K562 (cell line): ENCODE data around the gene GPC3. TPM values are rescaled to one million over a fixed set of nuclear protein-coding genes. Genes with fewer than 3 reads are reported as not detected.

Source experiments
- ATAC-seq: fragments of 200-7000 bp; cut with Tn5 transposase; 3 replicates; pipeline ENCODE4 v1.9.1; 2020; ENCODE audit warnings: moderate library complexity
- BruUV-seq: library from RNA; stranded (reverse); fragments of 400-500 nt; replicated peaks from 2 replicates; lab custom pipeline; 2021; lab: Mats Ljungman, UMichigan
- CTCF ChIA-PET: fragments of 300-600 bp; formaldehyde crosslinking; extraction: SDS; loops from one replicate; lab custom pipeline; 2021; ENCODE audit warnings: low intra/inter-chr PET ratio; lab: Yijun Ruan, JAX
- POLR2A ChIA-PET: fragments of 300-600, 350-650 bp; sonication (Branson Sonifier 250); formaldehyde crosslinking; extraction: SDS; loops from one replicate; lab custom pipeline; 2021; ENCODE audit warnings: antibody characterized with exemption, inconsistent platforms; lab: Yijun Ruan, JAX
- DNase-seq, 4 experiments: peaks; one replicate each; pipeline versions ENCODE4 v3.0.0 to v3.0.0-alpha.2; 2011 to 2018; ENCODE audit warnings: low spot score in 3 of 4, mixed read lengths in 3 of 4; ENCODE audit errors: extremely low read depth in 1 of 4
- FAIRE-seq: peaks from 2 replicates; lab custom pipeline; 2011; peaks lifted over from hg19 to GRCh38; lab: Jason Lieb, UNC
- H2AFZ ChIP-seq: 2 replicates; pipeline ENCODE4 v1.6.0; 2011; ENCODE audit warnings: low read depth, low read length, control low read depth, inconsistent platforms
- H3K27ac ChIP-seq: fragments of 200-600 bp; 3 replicates; pipeline ENCODE4 v1.8.0; 2011; ENCODE audit warnings: low read depth, mild to moderate bottlenecking, control low read depth, inconsistent platforms, low read length, moderate library complexity, mixed read lengths; ENCODE audit errors: extremely low read depth
- H3K27me3 ChIP-seq, 2 experiments: fragments of 300-600 bp in 1 of 2; 2 replicates in 1 of 2; 3 replicates in 1 of 2; pipeline versions ENCODE4 v1.6.0 to v1.8.0; 2011; ENCODE audit warnings: inconsistent platforms in 2 of 2, low read length in 2 of 2, mild to moderate bottlenecking in 1 of 2, mixed read lengths in 1 of 2, moderate library complexity in 1 of 2; ENCODE audit not compliant: control insufficient read depth in 2 of 2, insufficient read depth in 2 of 2
- H3K36me3 ChIP-seq: fragments of 300-600 bp; 3 replicates; pipeline ENCODE4 v1.8.0; 2011; ENCODE audit warnings: mild to moderate bottlenecking, low read length, inconsistent platforms; ENCODE audit not compliant: control insufficient read depth, insufficient read depth
- H3K4me1 ChIP-seq, 2 experiments: fragments of 200-600 bp in 1 of 2; replicated peaks in 1 of 2; 2 replicates in 1 of 2; 3 replicates in 1 of 2; pipeline versions ENCODE4 v1.5.1 to v1.8.0; 2011; ENCODE audit warnings: inconsistent platforms in 2 of 2, low read length in 2 of 2, mild to moderate bottlenecking in 1 of 2, mixed read lengths in 1 of 2, moderate library complexity in 1 of 2; ENCODE audit not compliant: control insufficient read depth in 2 of 2, insufficient read depth in 2 of 2
- H3K4me2 ChIP-seq: 2 replicates; pipeline ENCODE4 v1.6.1; 2011; ENCODE audit warnings: low read length, control low read depth, inconsistent platforms, mixed read lengths; ENCODE audit not compliant: insufficient read depth
- H3K4me3 ChIP-seq: fragments of 200-600 bp; sonication (generic), shearing (Covaris generic); 2 replicates; pipeline ENCODE4 v1.5.1; 2016; ENCODE audit warnings: control low read depth, inconsistent platforms
- H3K79me2 ChIP-seq: fragments of 200-600 bp; 3 replicates; pipeline ENCODE4 v1.8.0; 2011; ENCODE audit warnings: low read length, inconsistent platforms; ENCODE audit not compliant: control insufficient read depth, insufficient read depth
- H3K9ac ChIP-seq, 2 experiments: 2 replicates each; pipeline versions ENCODE4 v1.6.0 to v1.6.1; 2011; ENCODE audit warnings: low read depth in 2 of 2, low read length in 2 of 2, control low read depth in 1 of 2, inconsistent platforms in 1 of 2, mild to moderate bottlenecking in 1 of 2, mixed read lengths in 1 of 2; ENCODE audit not compliant: insufficient read depth in 1 of 2
- H3K9me1 ChIP-seq: one replicate; pipeline ENCODE4 v1.6.0; 2011; ENCODE audit warnings: inconsistent platforms, mild to moderate bottlenecking, low read length, moderate library complexity; ENCODE audit not compliant: control insufficient read depth, insufficient read depth
- H3K9me3 ChIP-seq: replicated peaks from 2 replicates; pipeline ENCODE4 v1.5.1; 2011; ENCODE audit warnings: low read depth, low read length, inconsistent platforms; ENCODE audit not compliant: control insufficient read depth, insufficient read depth
- H4K20me1 ChIP-seq: replicated peaks from 2 replicates; pipeline ENCODE4 v1.6.1; 2011; ENCODE audit warnings: low read length, inconsistent platforms, mixed read lengths; ENCODE audit not compliant: control insufficient read depth, insufficient read depth
- ASH1L ChIP-seq: fragments of 450-650 bp; IDR thresholded peaks from 2 replicates; pipeline ENCODE4 v1.6.1; 2018; ENCODE audit warnings: borderline replicate concordance, mild to moderate bottlenecking, low read depth; ENCODE audit not compliant: partially characterized antibody
- MCM5 ChIP-seq: fragments of 450-650 bp; IDR thresholded peaks from 2 replicates; pipeline ENCODE4 v1.6.1; 2016; ENCODE audit warnings: low read depth
- POLR2AphosphoS5 ChIP-seq: IDR thresholded peaks from 2 replicates; pipeline ENCODE4 v1.6.1; 2011; ENCODE audit warnings: mild to moderate bottlenecking, low read depth, low read length, moderate library complexity; ENCODE audit not compliant: control insufficient read depth, insufficient read depth
- PPARD ChIP-seq: fragments of 250-450 bp; sonication (Bioruptor Pico); IDR thresholded peaks from 2 replicates; pipeline ENCODE4 v1.8.0; 2022; ENCODE audit warnings: inconsistent platforms, mild to moderate bottlenecking, moderate library complexity
- PREB ChIP-seq: sonication (generic); formaldehyde crosslinking; IDR thresholded peaks from 2 replicates; pipeline ENCODE4 v1.8.1; 2023; ENCODE audit warnings: mild to moderate bottlenecking, missing genetic modification reagents
- PTBP1 ChIP-seq: fragments of 200-400 bp; formaldehyde crosslinking; IDR thresholded peaks from 2 replicates; pipeline ENCODE4 v1.6.1; 2017; ENCODE audit warnings: low read depth, low read length
- PTTG1 ChIP-seq: fragments of 450-650 bp; IDR thresholded peaks from 2 replicates; pipeline ENCODE4 v1.6.1; 2016; ENCODE audit warnings: low read depth, mild to moderate bottlenecking, missing genetic modification characterization, missing compliant biosample characterization
- RBM39 ChIP-seq: fragments of 200-400 bp; formaldehyde crosslinking; optimal IDR thresholded peaks from 2 replicates; pipeline ENCODE3; 2018; ENCODE audit warnings: low read depth, low read length
- SLC30A9 ChIP-seq: fragments of 250-450 bp; sonication (Bioruptor Pico); IDR thresholded peaks from 2 replicates; pipeline ENCODE4 v1.8.0; 2022; ENCODE audit warnings: mild to moderate bottlenecking, moderate library complexity
- SRSF9 ChIP-seq: fragments of 200-400 bp; formaldehyde crosslinking; IDR thresholded peaks from 2 replicates; pipeline ENCODE4 v1.6.1; 2017; ENCODE audit warnings: low read depth, low read length, borderline replicate concordance
- ZBTB2 ChIP-seq: fragments of 450-650 bp; IDR thresholded peaks from 2 replicates; pipeline ENCODE4 v1.6.1; 2016; ENCODE audit warnings: antibody characterized with exemption
- ZEB2 ChIP-seq: fragments of 450-650 bp; IDR thresholded peaks from 2 replicates; pipeline ENCODE4 v1.6.1; 2016
- ZKSCAN1 ChIP-seq: fragments of 150-350 bp; IDR thresholded peaks from 2 replicates; pipeline ENCODE4 v1.6.1; 2016; ENCODE audit warnings: low read depth, low read length
- ZNF134 ChIP-seq: fragments of 250-450 bp; sonication (Bioruptor Pico); conservative IDR thresholded peaks from 2 replicates; pipeline ENCODE4 v1.4.0; 2020
- WGBS: fragments of 100-300 bp; shearing (Covaris generic); methylation state at CpG from one replicate; pipeline ENCODE4 v1.1.6; 2016; ENCODE audit warnings: low coverage, mixed read lengths; ENCODE audit not compliant: insufficient coverage; ENCODE audit errors: missing lambda C conversion rate; 5-methylcytosine and 5-hydroxymethylcytosine counted together
- in situ Hi-C: fragments of 300-500 bp; cut with MboI; formaldehyde crosslinking; loops from 4 replicates; pipeline ENCODE4 v1.15.0; 2018; ENCODE audit warnings: inconsistent platforms, mixed read lengths
- intact Hi-C: fragments of 100-400 bp; cut with micrococcal nuclease; formaldehyde crosslinking; loops from 2 replicates; pipeline ENCODE4 v1.14.2; 2022
- polyA plus RNA-seq, 8 experiments: library from polyadenylated mRNA; depleted of rRNA in 4 of 8; stranded (reverse) in 5 of 8; unstranded in 3 of 8; fragments of >200 nt; fragmentation: Nextera tagmentation in 2 of 8; fragmentation: Illumina TruSeq in 1 of 8; extraction: Ambion mirVana in 2 of 8; extraction: Trizol in 1 of 8; gene quantifications; 2 replicates each; pipeline versions ENCODE4 v1.2.1 to v1.2.3, GENCODE V29; 2011 to 2014; ENCODE audit warnings: inconsistent platforms in 1 of 8, missing spikeins in 1 of 8
- total RNA-seq, 7 experiments: library from RNA; depleted of rRNA in 6 of 7; stranded (reverse); fragments of >200 nt in 6 of 7; fragmentation: Illumina TruSeq in 2 of 7; extraction: Trizol in 2 of 7; gene quantifications; 2 replicates each; pipeline versions ENCODE4 v1.2.1 to v1.2.3, GENCODE V29; 2011 to 2021; ENCODE audit warnings: low replicate concordance in 1 of 7

The GPC3 gene
- total and polyA plus RNA-seq, 9 of the 15 experiments (the other 6 are each of a cell fraction or from before 2014, with no cell fraction given): 0.42 TPM; not detected in 8

- ChIA-PET POLR2A (no interaction called here), CTCF (no interaction called here)
- Histone ChIP-seq H3K4me1 (no peaks in the 10 kb centered on the region), H3K4me3 (no peak overlapping the region), H3K4me2 (no peak overlapping the region), H2AFZ (no peak overlapping the region), H3K36me3 (no peaks in the 10 kb centered on the region), H3K79me2 (no peaks in the 10 kb centered on the region), H3K9me1 (no peaks in the 10 kb centered on the region), H3K9ac (no peak overlapping the region), H3K27me3 (no peaks in the 10 kb centered on the region), H3K27ac (no peak overlapping the region), H4K20me1 (no peaks in the 10 kb centered on the region), H3K9me3 (no peaks in the 10 kb centered on the region)
- TF ChIP-seq SRSF9 (no peak), PPARD (CRISPR knock-in tag) (no peak)
- no peak for FAIRE-seq
- WGBS: 0% methylated on average over 2 of the region's 2 CpGs
- intact Hi-C loops: no loop called here
- no peak for ATAC-seq
- in situ Hi-C loops: no loop called here
- BruUV-seq: no TSS peak
- DNase-seq: no peak
Observed at GRCh38 chrX:133726642-133727041, 258.8 kb downstream of the GPC3 start.

GRCh38 chrX:133726211-133726630, 259.2 kb downstream of the GPC3 start:
- Histone ChIP-seq H3K36me3 (no peaks in the 10 kb centered on the region), H3K9me1 (no peaks in the 10 kb centered on the region), H3K9me3 (no peaks in the 10 kb centered on the region), H3K79me2 (no peaks in the 10 kb centered on the region), H3K4me2 (no peak overlapping the region), H3K27me3 (no peaks in the 10 kb centered on the region), H3K4me1 (no peaks in the 10 kb centered on the region), H3K27ac (no peak overlapping the region), H3K4me3 (no peak overlapping the region), H2AFZ (no peak overlapping the region), H4K20me1 (no peaks in the 10 kb centered on the region), H3K9ac (no peak overlapping the region)
- no peak for ATAC-seq
- ChIA-PET CTCF (no interaction called here), POLR2A (no interaction called here)
- in situ Hi-C loops (no loop called here), intact Hi-C loops (no loop called here)
- BruUV-seq: no TSS peak
- no peak for FAIRE-seq
- 0% methylated on average over 1 of the region's 2 CpGs for whole genome bisulfite sequencing
- DNase-seq: no peak
- TF ChIP-seq ZEB2 (no peak), PTBP1 (no peak), MCM5 (no peak), ZKSCAN1 (no peak), PREB (CRISPR knock-in tag) (no peak), ASH1L (no peak), SLC30A9 (no peak), POLR2AphosphoS5 (no peak), ZBTB2 (no peak), RBM39 (no peak), ZNF134 (no peak), PTTG1 (tag) (no peak)
